Esophagus squamous epithelium (tissue), 5 donors: ENCODE data around the gene TBX10. TPM values are rescaled to one million over a fixed set of nuclear protein-coding genes. Genes with fewer than 3 reads are reported as not detected.
A peak's percentile ranks its signal among the peaks of the same experiment; 100 is the strongest.

Source experiments
- DNase-seq: peaks from one replicate; lab custom pipeline; 2025; lab: John Stamatoyannopoulos, UW
- H3K27ac ChIP-seq, 4 donors: fragments of 200-600 bp; sonication (generic); one replicate each; pipeline ENCODE4 v1.5.1; 2016 to 2019; ENCODE audit warnings: mild to moderate bottlenecking in 1 of 4
- H3K27me3 ChIP-seq, 4 donors: fragments of 200-600 bp; sonication (generic); 1 replicate in 3 of 4; 2 replicates in 1 of 4; pipeline versions ENCODE4 v1.5.1 to v1.6.0; 2017 to 2021; ENCODE audit warnings: antibody characterized with exemption in 1 of 4
- H3K36me3 ChIP-seq, 3 donors: fragments of 200-600 bp; sonication (generic); one replicate each; pipeline ENCODE4 v1.5.1; 2016 to 2019
- H3K4me1 ChIP-seq, 3 donors: fragments of 200-600 bp; sonication (generic); one replicate each; pipeline ENCODE4 v1.5.1; 2017 to 2019
- H3K4me3 ChIP-seq, 4 donors: fragments of 200-600 bp; sonication (generic); 1 replicate in 3 of 4; 2 replicates in 1 of 4; pipeline ENCODE4 v1.5.1; 2016 to 2019; ENCODE audit warnings: mild to moderate bottlenecking in 2 of 4, moderate library complexity in 1 of 4
- H3K9me3 ChIP-seq, 3 donors: fragments of 200-600 bp; sonication (generic); one replicate each; pipeline ENCODE4 v1.5.1; 2016 to 2019
- CTCF ChIP-seq, 6 experiments: fragments of 450-650 bp in 4 of 6; fragments of 200-600 bp in 2 of 6; sonication (generic) in 2 of 6; IDR thresholded peaks; one replicate each; pipeline ENCODE4 v1.5.1; 2016 to 2019; ENCODE audit warnings: antibody characterized with exemption in 6 of 6, mild to moderate bottlenecking in 4 of 6, moderate library complexity in 4 of 6
- POLR2A ChIP-seq, 4 donors: fragments of 450-650 bp; IDR thresholded peaks; one replicate each; pipeline ENCODE4 v1.6.1; 2017; ENCODE audit warnings: antibody characterized with exemption in 4 of 4, mild to moderate bottlenecking in 4 of 4, moderate library complexity in 3 of 4
- WGBS, 2 donors: methylation state at CpG; one replicate each; pipeline ENCODE4 v1.1.5; 2018; 5-methylcytosine and 5-hydroxymethylcytosine counted together
- intact Hi-C: fragments of 100-400 bp; cut with DNase I; formaldehyde crosslinking; loops from one replicate; pipeline ENCODE4 v1.15.0; 2022
- total RNA-seq, 4 donors: library from RNA; depleted of rRNA; stranded (reverse); fragments of >200 nt; gene quantifications; one replicate each; pipeline ENCODE4 v1.1.0, GENCODE V29; 2016
- donor health status: DM: yes; HTN: yes; CAD: no.

TBX10 gene
- total RNA-seq, 4 donors from 2014 or later: not detected

- peaks cover 8 to 51% (median 9%) of the 10 kb centered on the region in 3 donors for H3K4me1 ChIP-seq
- no peak for TF ChIP-seq POLR2A (IDR thresholded peaks at IDR 0.05)
- no peak for TF ChIP-seq CTCF (IDR thresholded peaks at IDR 0.05)
- no peaks in the 10 kb centered on the region for H3K36me3 ChIP-seq
- 64 to 73% methylated on average over 2 to 5 of the region's 7 CpGs for WGBS, 2 donors
- H3K9me3 ChIP-seq: no peaks in the 10 kb centered on the region
- H3K27me3 ChIP-seq: peaks cover 0 to 28% (median 0%) of the 10 kb centered on the region in 4 donors
- peak overlapping the region; percentile 44 to 59 (median 55) for H3K4me3 ChIP-seq
- intact Hi-C loops: no loop called here
- no peak for DNase-seq
- peak overlapping the region in 3 of 4 donors; percentile 78 to 89 (median 85) for H3K27ac ChIP-seq
These were observed 33.8 kb upstream of the TBX10 start for GRCh38 chr11:67673358-67673757.

GRCh38 chr11:67671211-67671520 lies 31.6 kb upstream of the TBX10 start:
- H3K36me3 ChIP-seq: peaks cover 0 to 16% (median 0%) of the 10 kb centered on the region in 3 donors
- intact Hi-C loops: no loop called here
- no peak overlapping the region for H3K4me3 ChIP-seq
- H3K27ac ChIP-seq: no peak overlapping the region
- peaks cover 0 to 31% (median 0%) of the 10 kb centered on the region in 4 donors for H3K27me3 ChIP-seq
- no peak for DNase-seq
- peaks cover 8 to 51% (median 9%) of the 10 kb centered on the region in 3 donors for H3K4me1 ChIP-seq
- TF ChIP-seq POLR2A (IDR thresholded peaks at IDR 0.05) (no peak), CTCF (IDR thresholded peaks at IDR 0.05) (no peak)
- WGBS, 2 donors: 51 to 69% methylated on average over 3 of the region's 8 CpGs
- H3K9me3 ChIP-seq: no peaks in the 10 kb centered on the region

- 82 to 83% methylated on average over 2 to 4 of the region's 23 CpGs for WGBS, 2 donors
- Histone ChIP-seq H3K36me3 (peaks cover 0 to 22% (median 0%) of the 10 kb centered on the region in 3 donors), H3K27ac (no peak overlapping the region), H3K4me1 (peaks cover 8 to 48% (median 8%) of the 10 kb centered on the region in 3 donors), H3K27me3 (peaks cover 0 to 30% (median 0%) of the 10 kb centered on the region in 4 donors), H3K4me3 (no peak overlapping the region), H3K9me3 (no peaks in the 10 kb centered on the region)
- TF ChIP-seq POLR2A (IDR thresholded peaks at IDR 0.05) (no peak), CTCF (IDR thresholded peaks at IDR 0.05) (no peak)
- no peak for DNase-seq
- intact Hi-C loops: no loop called here
These were observed 31.0 kb upstream of the TBX10 start for GRCh38 chr11:67670316-67671210.

- WGBS, 2 donors: 61 to 63% methylated on average over 3 to 5 of the region's 5 CpGs
- intact Hi-C loops: no loop called here
- DNase-seq: no peak
- peaks cover 0 to 26% (median 0%) of the 10 kb centered on the region in 3 donors for H3K4me1 ChIP-seq
- no peaks in the 10 kb centered on the region for H3K9me3 ChIP-seq
- H3K27ac ChIP-seq: no peak overlapping the region
- peaks cover 0 to 46% (median 0%) of the 10 kb centered on the region in 3 donors for H3K36me3 ChIP-seq
- H3K27me3 ChIP-seq: peaks cover 0 to 7% (median 0%) of the 10 kb centered on the region in 4 donors
- TF ChIP-seq CTCF (IDR thresholded peaks at IDR 0.05) (no peak), POLR2A (IDR thresholded peaks at IDR 0.05) (no peak)
- H3K4me3 ChIP-seq: no peak overlapping the region
These were observed 28.6 kb upstream of the TBX10 start for GRCh38 chr11:67668192-67668551.

GRCh38 chr11:67667490-67668191 lies 28.1 kb upstream of the TBX10 start:
- H3K9me3 ChIP-seq: no peaks in the 10 kb centered on the region
- 30% methylated on average over 5 of the region's 26 CpGs; no CpG with 5 or more reads in 1 of the 2 donors for WGBS, 2 donors
- DNase-seq: no peak
- intact Hi-C loops: no loop called here
- H3K27me3 ChIP-seq: peaks cover 0 to 4% (median 0%) of the 10 kb centered on the region in 4 donors
- H3K4me3 ChIP-seq: no peak overlapping the region
- H3K4me1 ChIP-seq: peaks cover 0 to 20% (median 0%) of the 10 kb centered on the region in 3 donors
- H3K27ac ChIP-seq: no peak overlapping the region
- TF ChIP-seq CTCF (IDR thresholded peaks at IDR 0.05): no peak
- TF ChIP-seq POLR2A (IDR thresholded peaks at IDR 0.05): no peak
- H3K36me3 ChIP-seq: peaks cover 0 to 51% (median 0%) of the 10 kb centered on the region in 3 donors
